Endothelial cell of umbilical vein (primary cell): ENCODE measurements around the gene CALD1. TPM values are rescaled to one million over a fixed set of nuclear protein-coding genes. Genes with fewer than 3 reads are reported as not detected.

Experiments
- BruUV-seq: library from RNA; stranded (reverse); fragments of 400-500 nt; replicated peaks from 2 replicates; lab custom pipeline; 2021; lab: Mats Ljungman, UMichigan
- CTCF ChIA-PET: fragments of 300-600, 350-600 bp; sonication (Branson Sonifier 250); formaldehyde crosslinking; loops from one replicate; lab custom pipeline; 2021; ENCODE audit warnings: antibody characterized with exemption, inconsistent platforms; lab: Charles Lee
- POLR2A ChIA-PET: fragments of 300-600, 350-600 bp; sonication (Branson Sonifier 250); formaldehyde crosslinking; loops from one replicate; lab custom pipeline; 2021; ENCODE audit warnings: antibody characterized with exemption, inconsistent platforms; lab: Charles Lee
- DNase-seq: peaks from one replicate; pipeline ENCODE4 v3.0.0-alpha.2; 2011; ENCODE audit warnings: low read depth, low spot score
- FAIRE-seq: peaks from 2 replicates; lab custom pipeline; 2011; peaks lifted over from hg19 to GRCh38; lab: Jason Lieb, UNC
- H2AFZ ChIP-seq: 2 replicates; pipeline ENCODE4 v1.6.0; 2012; ENCODE audit warnings: low read depth, low read length, control low read depth, inconsistent platforms
- H3K27ac ChIP-seq: 2 replicates; pipeline ENCODE4 v1.5.1; 2011; ENCODE audit warnings: low read depth, mild to moderate bottlenecking, control low read depth, low read length, moderate library complexity; ENCODE audit not compliant: insufficient read depth
- H3K27me3 ChIP-seq, 2 experiments: 2 replicates each; pipeline versions ENCODE4 v1.6.0 to v1.6.1; 2011; ENCODE audit warnings: low read length in 2 of 2, mixed read lengths in 1 of 2; ENCODE audit not compliant: control insufficient read depth in 2 of 2, insufficient read depth in 2 of 2
- H3K36me3 ChIP-seq, 2 experiments: 2 replicates in 1 of 2; 3 replicates in 1 of 2; pipeline ENCODE4 v1.5.1; 2011; ENCODE audit warnings: low read length in 2 of 2, mild to moderate bottlenecking in 1 of 2, moderate library complexity in 1 of 2; ENCODE audit not compliant: control insufficient read depth in 2 of 2, insufficient read depth in 2 of 2; ENCODE audit errors: extremely low read depth in 1 of 2
- H3K4me1 ChIP-seq: 3 replicates; pipeline ENCODE4 v1.5.1; 2011; ENCODE audit warnings: mild to moderate bottlenecking, low read length; ENCODE audit not compliant: control insufficient read depth, insufficient read depth; ENCODE audit errors: extremely low read depth
- H3K4me2 ChIP-seq: 2 replicates; pipeline ENCODE4 v1.6.1; 2011; ENCODE audit warnings: low read length, control low read depth, mixed read lengths; ENCODE audit not compliant: insufficient read depth
- H3K4me3 ChIP-seq, 3 experiments: fragments of 200-600 bp in 1 of 3; sonication (generic), shearing (Covaris generic) in 1 of 3; replicated peaks in 1 of 3; 2 replicates each; pipeline ENCODE4 v1.5.1; 2011 to 2016; ENCODE audit warnings: control low read depth in 3 of 3, low read length in 3 of 3, mild to moderate bottlenecking in 2 of 3, inconsistent platforms in 1 of 3, low read depth in 1 of 3, moderate library complexity in 1 of 3; ENCODE audit not compliant: insufficient read depth in 1 of 3
- H3K79me2 ChIP-seq: 2 replicates; pipeline ENCODE4 v1.6.0; 2012; ENCODE audit warnings: low read length, inconsistent platforms; ENCODE audit not compliant: control insufficient read depth, insufficient read depth
- H3K9ac ChIP-seq: replicated peaks from 2 replicates; pipeline ENCODE3; 2011; ENCODE audit warnings: low read length, control low read depth; ENCODE audit not compliant: insufficient read depth; ENCODE audit errors: extremely low read depth
- H3K9me1 ChIP-seq: replicated peaks from 3 replicates; pipeline ENCODE4 v1.6.0; 2011; ENCODE audit warnings: mild to moderate bottlenecking, low read length; ENCODE audit not compliant: control insufficient read depth, insufficient read depth; ENCODE audit errors: extremely low read depth
- H3K9me3 ChIP-seq: replicated peaks from 2 replicates; pipeline ENCODE4 v1.5.1; 2012; ENCODE audit warnings: low read length, inconsistent platforms; ENCODE audit not compliant: control insufficient read depth, insufficient read depth
- H4K20me1 ChIP-seq: replicated peaks from 2 replicates; pipeline ENCODE3; 2011; ENCODE audit warnings: mild to moderate bottlenecking, low read length; ENCODE audit not compliant: control insufficient read depth, insufficient read depth; ENCODE audit errors: extremely low read depth
- CTCF ChIP-seq, 2 donors: IDR thresholded peaks; 1 replicate in 1 of 2; 2 replicates in 1 of 2; pipeline ENCODE4 v1.5.1; 2011; ENCODE audit warnings: low read length in 2 of 2, mild to moderate bottlenecking in 2 of 2, moderate library complexity in 2 of 2, control low read depth in 1 of 2, inconsistent platforms in 1 of 2, low read depth in 1 of 2; ENCODE audit not compliant: insufficient read depth in 1 of 2; ENCODE audit errors: extremely low read depth in 1 of 2
- EZH2 ChIP-seq: IDR thresholded peaks from 2 replicates; pipeline ENCODE4 v1.6.1; 2012; ENCODE audit warnings: borderline replicate concordance, low read depth, mild to moderate bottlenecking, moderate library complexity, low read length, inconsistent platforms; ENCODE audit not compliant: severe bottlenecking
- FOS ChIP-seq: IDR thresholded peaks from 2 replicates; pipeline ENCODE4 v1.6.1; 2011; ENCODE audit warnings: mild to moderate bottlenecking, low read length, moderate library complexity, borderline replicate concordance; ENCODE audit not compliant: insufficient read depth
- GATA2 ChIP-seq: IDR thresholded peaks from 2 replicates; pipeline ENCODE4 v1.7.0; 2011; ENCODE audit warnings: low read depth, mild to moderate bottlenecking, moderate library complexity, mixed read lengths, low read length; ENCODE audit not compliant: insufficient read length, insufficient read depth
- JUN ChIP-seq: IDR thresholded peaks from 2 replicates; pipeline ENCODE4 v1.6.1; 2011; ENCODE audit warnings: borderline replicate concordance, low read depth; ENCODE audit not compliant: insufficient read length, insufficient read depth
- MAX ChIP-seq: IDR thresholded peaks from 2 replicates; pipeline ENCODE4 v1.6.1; 2011; ENCODE audit not compliant: insufficient read depth, insufficient read length
- MYC ChIP-seq: IDR thresholded peaks from one replicate; pipeline ENCODE4 v1.6.1; 2011; ENCODE audit warnings: mild to moderate bottlenecking, low read depth, low read length
- POLR2A ChIP-seq: IDR thresholded peaks from 2 replicates; pipeline ENCODE4 v1.6.1; 2012; ENCODE audit warnings: low read depth, mild to moderate bottlenecking, control low read depth, low read length
- POLR2AphosphoS5 ChIP-seq: IDR thresholded peaks from 2 replicates; pipeline ENCODE4 v1.6.1; 2012; ENCODE audit warnings: low read depth, mild to moderate bottlenecking, control low read depth, low read length, moderate library complexity; ENCODE audit not compliant: insufficient read depth
- dilution Hi-C: fragments of 300-500 bp; cut with MboI; formaldehyde crosslinking; loops from one replicate; pipeline ENCODE4 v1.15.0; 2019; ENCODE audit warnings: low sequenced_read_pairs; ENCODE audit not compliant: extremely low pct_ligation_motif_present
- intact Hi-C: fragments of 100-400 bp; cut with micrococcal nuclease; formaldehyde crosslinking; loops from one replicate; pipeline ENCODE4 v1.10.0; 2022
- polyA plus RNA-seq, 4 experiments: library from polyadenylated mRNA; depleted of rRNA in 3 of 4; stranded (reverse) in 3 of 4; unstranded in 1 of 4; fragments of >200 nt; gene quantifications; 2 replicates each; pipeline versions ENCODE4 v1.2.1 to v1.2.3, GENCODE V29; 2011 to 2012; ENCODE audit warnings: missing spikeins in 1 of 4
- total RNA-seq: library from RNA; stranded (reverse); gene quantifications from 2 replicates; pipeline ENCODE4 v1.2.3, GENCODE V29; 2021

The CALD1 gene
- total and polyA plus RNA-seq, 2 donors (not counting 3 experiments of a cell fraction or from before 2014, with no cell fraction given): 136 to 307 TPM

GRCh38 chr7:134819401-134819800 lies 40.0 kb downstream of the CALD1 start:
- POLR2A ChIA-PET: no interaction called here
- intact Hi-C loops: no loop called here

More at GRCh38 chr7:134819401-134819800, 40.0 kb downstream of the CALD1 start:
- DNase-seq (no peak), FAIRE-seq (no peak)
- Histone ChIP-seq H3K36me3 (peaks cover 0 to 12% of the 10 kb centered on the region in 2 experiments), H3K4me3 (no peak overlapping the region), H3K79me2 (peaks cover 85% of the 10 kb centered on the region), H3K9ac (no peak overlapping the region), H3K27ac (no peak overlapping the region), H3K4me2 (no peak overlapping the region), H2AFZ (no peak overlapping the region), H3K27me3 (no peaks in the 10 kb centered on the region), H3K9me3 (no peaks in the 10 kb centered on the region), H4K20me1 (peaks cover 11% of the 10 kb centered on the region), H3K4me1 (peaks cover 4% of the 10 kb centered on the region), H3K9me1 (no peaks in the 10 kb centered on the region)
- no peak for TF ChIP-seq POLR2AphosphoS5
- no peak for TF ChIP-seq CTCF (IDR thresholded peaks at IDR 0.05; ENCODE audit: extremely low read depth in 1 of 2, insufficient read depth in 1 of 2, low read depth in 1 of 2, low read length in 2 of 2)
- TF ChIP-seq EZH2: no peak
- TF ChIP-seq POLR2A: no peak
- TF ChIP-seq GATA2: no peak
- TF ChIP-seq FOS: no peak
- no peak for TF ChIP-seq JUN
- TF ChIP-seq MYC: no peak
- no peak for TF ChIP-seq MAX
- CTCF ChIA-PET: interaction anchor here (1.0 kb wide), 1 partner anchor 24 kb away, joined by 3 read pairs; no protein-coding TSS in a partner anchor
- dilution Hi-C loops: no loop called here
- BruUV-seq: no TSS peak
